Testis (tissue), 2 donors: Measurements from ENCODE around the gene SHISA6.

Experiments used
- POLR2A ChIP-seq: fragments of 450-650 bp; IDR thresholded peaks from one replicate; pipeline ENCODE4 v1.6.1; 2017; ENCODE audit warnings: antibody characterized with exemption, mild to moderate bottlenecking, moderate library complexity
- TF ChIP-seq, protein P1 (sequence below), 3 experiments: fragments of 450-650 bp in 2 of 3; fragments of 200-600 bp in 1 of 3; sonication (generic) in 1 of 3; IDR thresholded peaks; one replicate each; pipeline ENCODE4 v1.5.1; 2016 to 2019; ENCODE audit warnings: antibody characterized with exemption in 3 of 3, mild to moderate bottlenecking in 2 of 3, moderate library complexity in 1 of 3

DNA sequence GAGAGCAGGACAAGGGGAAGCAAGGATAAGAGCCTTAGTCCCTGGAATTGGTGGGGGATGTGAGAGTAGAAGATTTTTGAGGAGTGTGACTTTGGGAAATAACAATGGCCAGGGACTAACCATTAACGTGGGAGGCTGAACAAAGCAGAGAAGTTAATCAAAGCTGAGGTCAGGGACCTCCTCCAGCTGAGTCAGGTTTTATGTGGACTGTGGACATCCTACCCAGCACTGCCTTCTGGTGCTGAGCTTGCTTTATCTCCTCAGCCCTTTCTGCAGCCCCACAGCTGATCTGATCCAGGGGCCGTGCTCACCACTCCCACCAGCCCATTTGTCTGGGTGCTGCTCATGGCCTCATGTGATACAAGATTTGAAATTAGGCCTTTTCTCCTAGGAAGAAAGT, 146.6 kb downstream of the SHISA6 start:
- TF ChIP-seq POLR2A: no peak
- TF ChIP-seq, protein P1, sequence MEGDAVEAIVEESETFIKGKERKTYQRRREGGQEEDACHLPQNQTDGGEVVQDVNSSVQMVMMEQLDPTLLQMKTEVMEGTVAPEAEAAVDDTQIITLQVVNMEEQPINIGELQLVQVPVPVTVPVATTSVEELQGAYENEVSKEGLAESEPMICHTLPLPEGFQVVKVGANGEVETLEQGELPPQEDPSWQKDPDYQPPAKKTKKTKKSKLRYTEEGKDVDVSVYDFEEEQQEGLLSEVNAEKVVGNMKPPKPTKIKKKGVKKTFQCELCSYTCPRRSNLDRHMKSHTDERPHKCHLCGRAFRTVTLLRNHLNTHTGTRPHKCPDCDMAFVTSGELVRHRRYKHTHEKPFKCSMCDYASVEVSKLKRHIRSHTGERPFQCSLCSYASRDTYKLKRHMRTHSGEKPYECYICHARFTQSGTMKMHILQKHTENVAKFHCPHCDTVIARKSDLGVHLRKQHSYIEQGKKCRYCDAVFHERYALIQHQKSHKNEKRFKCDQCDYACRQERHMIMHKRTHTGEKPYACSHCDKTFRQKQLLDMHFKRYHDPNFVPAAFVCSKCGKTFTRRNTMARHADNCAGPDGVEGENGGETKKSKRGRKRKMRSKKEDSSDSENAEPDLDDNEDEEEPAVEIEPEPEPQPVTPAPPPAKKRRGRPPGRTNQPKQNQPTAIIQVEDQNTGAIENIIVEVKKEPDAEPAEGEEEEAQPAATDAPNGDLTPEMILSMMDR (IDR thresholded peaks at IDR 0.05): no peak
